Activated CD8-positive, alpha-beta memory T cell treated with anti-CD3 and anti-CD28 coated beads, Interleukin-2, amount 50 U/mL, for 1 hour (primary cell): ENCODE measurements around the gene TEX2.

ENCODE experiments used
- DNase-seq: peaks from one replicate; pipeline ENCODE4 v3.0.0-alpha.2; 2020; ENCODE audit errors: extremely low read depth

TEX2 gene

GRCh38 chr17:64115043-64115698, 147.9 kb downstream of the TEX2 start:
- DNase-seq, result no peak

- DNase-seq, result no peak
Observed at GRCh38 chr17:64113006-64113405, 150.1 kb downstream of the TEX2 start.

- DNase-seq, result no peak
Observed at GRCh38 chr17:64111831-64112230, 151.2 kb downstream of the TEX2 start.

GRCh38 chr17:64110379-64111152, 152.5 kb downstream of the TEX2 start:
- no peak for DNase-seq

- DNase-seq, result no peak
Observed at GRCh38 chr17:64109400-64109799, 153.7 kb downstream of the TEX2 start.

DNA sequence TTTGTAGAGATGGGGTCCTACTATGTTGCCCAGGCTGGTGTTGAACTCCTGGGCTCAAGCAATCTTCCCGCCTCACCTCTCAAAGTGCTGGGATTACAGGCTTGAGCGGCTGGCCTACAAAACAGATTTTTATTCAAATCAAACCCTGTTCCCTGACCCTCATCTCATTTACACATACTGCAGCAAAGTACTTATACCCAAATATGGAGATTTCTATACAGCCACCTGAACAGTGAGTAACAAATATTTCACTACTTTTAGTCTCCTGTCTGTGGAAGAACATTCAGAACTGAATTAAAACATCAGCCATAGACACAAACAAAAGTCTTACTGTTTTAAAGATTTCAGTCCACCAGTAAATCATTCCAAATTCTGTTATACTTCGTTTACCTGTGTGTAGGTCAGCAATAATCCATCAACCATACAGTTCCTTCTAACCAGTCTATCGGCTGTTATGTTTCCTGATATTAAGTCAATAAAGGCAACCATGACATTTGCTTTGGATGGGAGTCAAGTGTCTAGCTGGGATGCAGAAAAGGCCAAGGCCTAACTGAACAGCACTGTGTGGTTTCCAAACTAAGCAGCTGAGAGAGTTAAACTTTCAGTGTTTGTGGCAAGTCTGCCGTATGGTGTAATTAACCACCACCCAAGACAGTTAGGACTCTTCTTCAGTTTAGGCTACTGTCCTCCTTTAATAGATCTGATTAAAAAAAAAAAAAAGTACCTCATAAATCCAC, 155.4 kb downstream of the TEX2 start:
- no peak for DNase-seq

DNA sequence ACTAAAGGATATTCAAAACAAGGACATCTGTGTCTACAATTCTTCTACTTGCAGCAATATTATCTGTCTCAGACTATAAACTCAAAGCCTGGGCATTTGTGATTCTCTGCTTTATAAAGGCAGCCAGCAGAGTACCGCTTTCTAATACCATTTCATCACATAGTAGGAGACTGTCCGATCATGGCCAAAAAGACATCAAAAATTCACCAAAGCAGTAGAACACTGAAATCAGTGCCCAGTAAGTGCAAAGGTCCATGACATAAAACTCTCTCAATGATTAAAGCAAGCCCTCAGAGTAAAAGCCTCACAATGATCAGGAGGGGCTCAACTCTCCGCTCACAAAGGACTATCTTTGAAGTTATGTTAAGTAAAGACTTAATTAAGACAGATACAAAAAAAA, 156.1 kb downstream of the TEX2 start:
- no peak for DNase-seq

DNA sequence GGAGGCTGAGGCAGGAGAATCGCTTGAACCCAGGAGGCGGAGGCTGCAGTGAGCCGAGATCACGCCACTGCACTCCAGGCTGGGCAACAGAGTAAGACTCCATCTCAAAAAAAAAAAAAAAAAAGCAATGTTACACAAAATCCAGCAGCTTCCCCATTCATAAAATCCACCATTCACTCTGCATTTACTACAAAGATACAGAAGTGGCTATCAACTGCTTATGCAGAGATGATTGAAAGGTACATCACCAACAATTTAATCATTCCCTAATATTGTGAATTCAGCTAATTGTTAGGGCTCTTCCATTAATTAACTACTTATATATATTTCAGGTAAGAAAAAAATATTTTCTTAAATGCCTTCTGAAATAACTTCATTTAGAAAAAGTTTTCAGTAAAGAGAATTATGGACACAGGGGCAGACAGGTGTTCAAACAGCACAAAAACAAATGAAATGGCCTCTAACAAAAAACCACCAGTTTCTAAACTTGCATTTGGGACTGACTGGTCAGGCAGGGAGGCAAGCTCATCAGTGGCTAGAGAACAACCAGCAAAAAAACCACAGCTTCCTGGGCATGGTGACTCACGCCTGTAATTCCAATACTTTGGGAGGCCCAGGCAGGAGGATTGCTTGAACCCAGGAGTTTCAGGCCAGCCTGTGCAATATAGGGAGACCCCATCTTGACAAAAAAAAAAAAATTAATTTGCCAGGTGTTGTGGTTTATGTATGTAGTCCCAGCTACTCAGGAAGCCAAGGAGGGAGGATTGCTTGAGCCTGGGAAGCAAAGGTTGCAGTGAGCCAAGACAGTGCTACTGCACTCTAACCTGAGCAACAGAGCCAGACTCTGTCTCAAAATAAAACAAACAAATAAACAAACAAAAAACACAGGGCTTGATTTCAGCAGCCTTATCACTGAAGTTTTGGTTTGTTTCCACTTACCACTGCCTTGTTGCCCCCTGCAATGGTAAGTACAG, 159.4 kb downstream of the TEX2 start:
- no peak for DNase-seq

DNA sequence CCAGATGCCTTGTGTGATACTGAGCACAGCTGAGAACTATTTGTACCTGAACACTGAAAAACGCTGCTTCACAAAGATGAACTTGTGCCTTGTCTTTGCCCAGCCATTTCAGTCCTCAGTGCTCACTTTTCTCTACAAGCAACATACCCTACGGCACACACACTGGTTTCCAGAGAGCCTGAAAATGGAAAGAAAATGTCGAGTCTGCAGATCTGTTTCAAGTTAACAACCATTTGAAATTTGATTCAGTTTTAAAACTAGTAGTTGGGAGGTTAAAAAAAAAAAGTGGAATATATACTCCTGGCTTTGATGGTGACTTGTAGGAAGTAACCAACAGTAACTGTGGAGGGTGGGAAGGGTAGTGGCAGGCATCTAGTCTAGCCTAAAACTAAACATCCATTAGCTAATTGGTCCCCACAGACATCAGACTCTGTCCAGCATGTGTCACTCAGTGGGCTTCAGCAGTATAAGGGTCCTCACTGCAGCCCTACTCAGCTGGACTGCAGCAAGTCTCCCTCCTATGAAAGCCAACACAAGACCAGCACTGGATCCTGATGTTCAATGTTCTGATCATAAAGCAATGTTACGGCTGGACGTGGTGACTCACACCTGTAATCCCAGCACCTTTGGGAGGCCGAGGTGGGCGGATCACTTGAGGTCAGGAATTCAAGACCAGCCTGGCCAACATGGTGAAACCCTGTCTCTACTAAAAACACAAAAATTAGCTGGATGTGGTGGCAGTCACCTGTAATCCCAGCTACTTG, 160.3 kb downstream of the TEX2 start:
- no peak for DNase-seq

DNA sequence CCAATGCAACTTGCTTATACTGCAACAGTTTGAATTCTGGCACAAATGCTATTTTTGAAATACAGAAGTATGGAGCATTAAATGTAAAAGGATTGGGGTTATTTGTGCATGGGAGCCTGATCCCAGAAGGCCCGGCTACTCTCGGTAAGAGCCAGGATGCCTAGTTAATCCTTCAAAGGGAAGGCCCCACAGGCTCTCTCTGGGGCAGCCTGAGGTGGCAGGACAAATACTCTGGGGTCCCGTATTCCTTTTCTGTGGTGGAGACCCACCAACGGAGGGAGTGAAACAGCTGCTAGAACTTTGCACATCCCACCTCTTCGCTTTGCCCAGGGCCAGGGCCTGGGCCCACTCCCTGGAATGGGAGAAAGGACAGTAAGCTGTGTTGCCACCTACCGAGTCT, 163.5 kb downstream of the TEX2 start:
- DNase-seq, result no peak
